Nephron (organoid): Measurements from ENCODE around the gene SPATA1.

Experiments
- H3K27ac Mint-ChIP-seq, 3 experiments: 2 replicates each; pipeline ENCODE4 v1.8.0; 2020; ENCODE audit warnings: mixed read lengths in 3 of 3, mild to moderate bottlenecking in 2 of 3, moderate library complexity in 1 of 3
- H3K27me3 Mint-ChIP-seq: 2 replicates; pipeline ENCODE4 v1.8.0; 2021; ENCODE audit warnings: low read depth, mild to moderate bottlenecking, moderate library complexity, mixed read lengths
- H3K36me3 Mint-ChIP-seq: 2 replicates; pipeline ENCODE4 v1.8.0; 2020; ENCODE audit warnings: low read depth, mixed read lengths
- H3K4me1 Mint-ChIP-seq: 2 replicates; pipeline ENCODE4 v1.8.0; 2020; ENCODE audit warnings: mixed read lengths
- H3K4me3 Mint-ChIP-seq, 3 experiments: 2 replicates each; pipeline ENCODE4 v1.8.0; 2020; ENCODE audit warnings: mild to moderate bottlenecking in 3 of 3, mixed read lengths in 3 of 3, moderate library complexity in 2 of 3
- H3K9me3 Mint-ChIP-seq: 2 replicates; pipeline ENCODE4 v1.8.0; 2020; ENCODE audit warnings: mixed read lengths
- CTCF ChIP-seq, 3 experiments: fragments of 200-600 bp; sonication (generic); IDR thresholded peaks; one replicate each; pipeline ENCODE4 v1.5.0; 2021; ENCODE audit warnings: antibody characterized with exemption in 3 of 3; ENCODE audit not compliant: unreplicated experiment in 3 of 3

The SPATA1 gene

GRCh38 chr1:84598846-84599741 is 92.9 kb downstream of the SPATA1 start:
- H3K27ac Mint-ChIP-seq: peak overlapping the region; percentile 22 to 37 (median 23)
- H3K4me3 Mint-ChIP-seq: no peak overlapping the region
- peaks cover 5% of the 10 kb centered on the region for H3K36me3 Mint-ChIP-seq

GRCh38 chr1:84600796-84601195 is 94.6 kb downstream of the SPATA1 start:
- peaks cover 34% of the 10 kb centered on the region for H3K9me3 Mint-ChIP-seq
- no peak overlapping the region for H3K27ac Mint-ChIP-seq
- TF ChIP-seq CTCF (IDR thresholded peaks at IDR 0.05; ENCODE audit: unreplicated experiment in 3 of 3): no peak
- H3K4me1 Mint-ChIP-seq: peaks cover 15% of the 10 kb centered on the region
- peaks cover 14% of the 10 kb centered on the region for H3K36me3 Mint-ChIP-seq
- no peak overlapping the region for H3K4me3 Mint-ChIP-seq
- peaks cover 4% of the 10 kb centered on the region for H3K27me3 Mint-ChIP-seq

More at GRCh38 chr1:84598846-84599741, 92.9 kb downstream of the SPATA1 start:
- H3K27me3 Mint-ChIP-seq: no peaks in the 10 kb centered on the region
- H3K4me1 Mint-ChIP-seq: peaks cover 15% of the 10 kb centered on the region
- H3K9me3 Mint-ChIP-seq: peaks cover 17% of the 10 kb centered on the region
- no peak for TF ChIP-seq CTCF (IDR thresholded peaks at IDR 0.05; ENCODE audit: unreplicated experiment in 3 of 3)

- peaks cover 15% of the 10 kb centered on the region for H3K4me1 Mint-ChIP-seq
- H3K9me3 Mint-ChIP-seq: peaks cover 43% of the 10 kb centered on the region
- no peak for TF ChIP-seq CTCF (IDR thresholded peaks at IDR 0.05; ENCODE audit: unreplicated experiment in 3 of 3)
- peaks cover 21% of the 10 kb centered on the region for H3K36me3 Mint-ChIP-seq
- H3K4me3 Mint-ChIP-seq: no peak overlapping the region
- H3K27ac Mint-ChIP-seq: peak overlapping the region in 2 of 3 experiments; percentile 26 to 67
- peaks cover 6% of the 10 kb centered on the region for H3K27me3 Mint-ChIP-seq
Observed at GRCh38 chr1:84603223-84603622, 97.0 kb downstream of the SPATA1 start.

GRCh38 chr1:84603941-84604830 is 98.0 kb downstream of the SPATA1 start:
- no peak for TF ChIP-seq CTCF (IDR thresholded peaks at IDR 0.05; ENCODE audit: unreplicated experiment in 3 of 3)
- peaks cover 21% of the 10 kb centered on the region for H3K36me3 Mint-ChIP-seq
- peak overlapping the region in 1 of 3 experiments; percentile 46 for H3K27ac Mint-ChIP-seq
- peaks cover 6% of the 10 kb centered on the region for H3K27me3 Mint-ChIP-seq
- H3K4me3 Mint-ChIP-seq: no peak overlapping the region
- peaks cover 43% of the 10 kb centered on the region for H3K9me3 Mint-ChIP-seq
- H3K4me1 Mint-ChIP-seq: peaks cover 8% of the 10 kb centered on the region

GRCh38 chr1:84605157-84605556 is 99.0 kb downstream of the SPATA1 start:
- no peak for TF ChIP-seq CTCF (IDR thresholded peaks at IDR 0.05; ENCODE audit: unreplicated experiment in 3 of 3)
- Mint-ChIP-seq H3K36me3 (peaks cover 21% of the 10 kb centered on the region), H3K27me3 (peaks cover 6% of the 10 kb centered on the region), H3K9me3 (peaks cover 43% of the 10 kb centered on the region), H3K27ac (no peak overlapping the region), H3K4me3 (no peak overlapping the region), H3K4me1 (no peaks in the 10 kb centered on the region)
